CD4-positive, alpha-beta memory T cell (primary cell): Measurements from ENCODE around the gene FEZF1. TPM values are rescaled to one million over a fixed set of nuclear protein-coding genes. Genes with fewer than 3 reads are reported as not detected.

ENCODE experiments used
- CTCF ChIA-PET: fragments of 350-600 bp; sonication (Branson Sonifier 250); formaldehyde crosslinking; loops from one replicate; lab custom pipeline; 2021; ENCODE audit warnings: inconsistent platforms; ENCODE audit not compliant: partially characterized antibody; lab: Charles Lee
- POLR2A ChIA-PET: fragments of 350-600 bp; sonication (Branson Sonifier 250); formaldehyde crosslinking; loops from one replicate; lab custom pipeline; 2021; ENCODE audit not compliant: partially characterized antibody; lab: Charles Lee
- DNase-seq, 5 donors: peaks; one replicate each; pipeline versions ENCODE4 v3.0.0 to v3.0.0-alpha.2; 2020 to 2022; ENCODE audit warnings: mixed read lengths in 1 of 5
- H3K27ac ChIP-seq: one replicate; pipeline ENCODE4 v1.7.0; 2013; ENCODE audit warnings: low read depth, low read length
- H3K27me3 ChIP-seq: 2 replicates; pipeline ENCODE4 v1.7.0; 2013; ENCODE audit warnings: mild to moderate bottlenecking, low read length, moderate library complexity; ENCODE audit not compliant: insufficient read depth
- H3K36me3 ChIP-seq: 2 replicates; pipeline ENCODE4 v1.7.0; 2013; ENCODE audit warnings: mild to moderate bottlenecking, low read length, moderate library complexity; ENCODE audit not compliant: insufficient read depth
- H3K4me1 ChIP-seq: 2 replicates; pipeline ENCODE4 v1.7.0; 2013; ENCODE audit warnings: mild to moderate bottlenecking, low read length, moderate library complexity; ENCODE audit not compliant: insufficient read depth
- H3K4me3 ChIP-seq, 2 donors: one replicate each; pipeline ENCODE4 v1.7.0; 2013; ENCODE audit warnings: low read length in 2 of 2, mild to moderate bottlenecking in 1 of 2
- H3K9me3 ChIP-seq, 2 donors: one replicate each; pipeline ENCODE4 v1.7.0; 2013; ENCODE audit warnings: low read length in 2 of 2, control low read depth in 1 of 2; ENCODE audit not compliant: control insufficient read depth in 1 of 2
- H3K27ac Mint-ChIP-seq, 7 donors: one replicate each; pipeline ENCODE4 v1.8.0; 2020 to 2021; ENCODE audit warnings: mixed read lengths in 7 of 7, mild to moderate bottlenecking in 6 of 7, inconsistent platforms in 3 of 7, moderate library complexity in 3 of 7
- H3K27me3 Mint-ChIP-seq, 2 donors: one replicate each; pipeline ENCODE4 v1.8.0; 2020 to 2021; ENCODE audit warnings: mixed read lengths in 2 of 2
- H3K36me3 Mint-ChIP-seq, 2 donors: one replicate each; pipeline ENCODE4 v1.8.0; 2020 to 2021; ENCODE audit warnings: mixed read lengths in 2 of 2, inconsistent platforms in 1 of 2, mild to moderate bottlenecking in 1 of 2
- H3K4me1 Mint-ChIP-seq, 4 donors: one replicate each; pipeline ENCODE4 v1.8.0; 2020 to 2021; ENCODE audit warnings: mixed read lengths in 4 of 4, mild to moderate bottlenecking in 1 of 4
- H3K4me3 Mint-ChIP-seq, 8 donors: one replicate each; pipeline ENCODE4 v1.8.0; 2020 to 2021; ENCODE audit warnings: mixed read lengths in 8 of 8, mild to moderate bottlenecking in 7 of 8, moderate library complexity in 6 of 8, inconsistent platforms in 3 of 8
- H3K9me3 Mint-ChIP-seq, 8 donors: one replicate each; pipeline ENCODE4 v1.8.0; 2020 to 2021; ENCODE audit warnings: mixed read lengths in 8 of 8, mild to moderate bottlenecking in 5 of 8, inconsistent platforms in 3 of 8, moderate library complexity in 1 of 8
- intact Hi-C: fragments of 100-400 bp; cut with micrococcal nuclease; formaldehyde crosslinking; loops from one replicate; pipeline ENCODE4 v1.15.1; 2023
- polyA plus RNA-seq, 2 donors: library from polyadenylated mRNA; unstranded; fragments of 300-500 nt; fragmentation: Illumina TruSeq; gene quantifications; one replicate each; pipeline ENCODE4 v1.2.3, GENCODE V29; 2021
- total RNA-seq, 2 experiments: library from RNA; stranded (reverse); gene quantifications; one replicate each; pipeline ENCODE4 v1.2.3, GENCODE V29; 2021

Gene FEZF1
- total and polyA plus RNA-seq, 4 experiments from 2014 or later: not detected

DNA sequence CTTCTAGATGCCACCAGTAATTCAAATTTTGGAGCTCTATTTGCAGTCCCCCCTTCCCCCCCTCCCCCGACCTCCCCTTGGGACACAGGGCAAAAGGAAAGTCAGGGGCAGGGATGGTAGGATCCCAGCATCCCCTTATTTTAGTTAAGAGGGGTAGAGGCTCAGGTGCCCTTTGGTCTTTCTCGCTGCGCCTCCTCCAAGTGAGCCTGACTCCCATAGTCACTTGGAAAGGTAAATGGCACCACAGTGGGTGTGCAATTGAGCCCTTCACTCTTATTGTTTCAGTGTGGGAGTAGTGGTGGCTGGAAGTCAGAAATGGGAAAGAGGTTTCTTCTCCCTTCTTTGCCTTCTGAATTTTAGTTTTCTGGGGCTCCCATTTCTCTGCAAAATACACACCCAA is 8.2 kb upstream of the FEZF1 start:
- no peaks in the 10 kb centered on the region for H3K9me3 ChIP-seq

DNA sequence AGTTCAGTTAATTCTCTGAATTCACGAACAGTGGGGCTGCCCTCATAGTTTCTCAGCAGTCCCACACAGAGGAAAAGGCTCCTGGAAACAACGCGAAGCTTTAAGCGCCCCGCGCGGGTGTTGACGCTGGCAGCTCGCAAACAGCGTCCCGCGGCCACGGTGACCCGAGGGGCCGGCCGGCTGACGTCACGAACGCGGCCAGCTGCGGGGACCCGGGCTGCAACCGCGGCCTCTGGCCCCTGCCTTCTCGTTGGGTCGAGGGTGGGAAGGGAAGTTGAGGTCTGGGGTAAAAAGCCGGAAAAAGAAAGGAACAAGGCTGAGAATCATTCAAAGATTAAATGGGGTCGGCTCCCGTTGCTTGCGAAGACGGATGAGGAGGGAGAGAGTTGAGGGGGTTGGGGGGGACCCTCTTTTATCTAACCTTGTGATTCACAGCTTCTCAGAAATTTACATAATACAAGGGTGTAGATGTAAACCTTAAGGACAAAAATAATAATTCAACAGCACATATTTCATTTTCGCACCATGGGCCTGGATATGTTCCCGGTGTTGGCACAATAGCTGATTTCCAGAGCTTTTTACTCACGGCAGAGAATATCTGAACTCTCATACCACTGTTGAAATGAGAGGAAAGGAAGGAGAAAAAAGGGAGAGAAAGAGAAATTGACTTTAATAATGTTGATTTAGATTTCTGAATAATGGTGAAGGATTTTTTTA is 7.3 kb upstream of the FEZF1 start:
- Mint-ChIP-seq H3K9me3 (peaks cover 3 to 23% (median 14%) of the 10 kb centered on the region in 8 donors), H3K27ac (no peak overlapping the region), H3K27me3 (peaks cover 46 to 47% of the 10 kb centered on the region in 2 donors), H3K4me1 (peaks cover 4 to 16% (median 9%) of the 10 kb centered on the region in 4 donors), H3K4me3 (no peak overlapping the region), H3K36me3 (no peaks in the 10 kb centered on the region)
- intact Hi-C loops: no loop called here
- no peaks in the 10 kb centered on the region for H3K9me3 ChIP-seq
- no peaks in the 10 kb centered on the region for H3K4me1 ChIP-seq
- POLR2A ChIA-PET: no interaction called here
- CTCF ChIA-PET: no interaction called here
- no peak overlapping the region for H3K27ac ChIP-seq
- peaks cover 16% of the 10 kb centered on the region for H3K27me3 ChIP-seq
- H3K36me3 ChIP-seq: no peaks in the 10 kb centered on the region
- H3K4me3 ChIP-seq: no peak overlapping the region
- no peak for DNase-seq

More for the DNA sequence above, 8.2 kb upstream of the FEZF1 start:
- Mint-ChIP-seq H3K36me3 (no peaks in the 10 kb centered on the region), H3K27me3 (peaks cover 44 to 49% of the 10 kb centered on the region in 2 donors), H3K4me1 (peaks cover 4 to 16% (median 9%) of the 10 kb centered on the region in 4 donors), H3K27ac (no peak overlapping the region), H3K4me3 (no peak overlapping the region), H3K9me3 (peaks cover 3 to 23% (median 14%) of the 10 kb centered on the region in 8 donors)
- POLR2A ChIA-PET: no interaction called here
- Histone ChIP-seq H3K27me3 (peaks cover 16% of the 10 kb centered on the region), H3K4me3 (no peak overlapping the region), H3K27ac (no peak overlapping the region), H3K36me3 (no peaks in the 10 kb centered on the region), H3K4me1 (no peaks in the 10 kb centered on the region)
- DNase-seq: no peak
- intact Hi-C loops: no loop called here
- CTCF ChIA-PET: no interaction called here

DNA sequence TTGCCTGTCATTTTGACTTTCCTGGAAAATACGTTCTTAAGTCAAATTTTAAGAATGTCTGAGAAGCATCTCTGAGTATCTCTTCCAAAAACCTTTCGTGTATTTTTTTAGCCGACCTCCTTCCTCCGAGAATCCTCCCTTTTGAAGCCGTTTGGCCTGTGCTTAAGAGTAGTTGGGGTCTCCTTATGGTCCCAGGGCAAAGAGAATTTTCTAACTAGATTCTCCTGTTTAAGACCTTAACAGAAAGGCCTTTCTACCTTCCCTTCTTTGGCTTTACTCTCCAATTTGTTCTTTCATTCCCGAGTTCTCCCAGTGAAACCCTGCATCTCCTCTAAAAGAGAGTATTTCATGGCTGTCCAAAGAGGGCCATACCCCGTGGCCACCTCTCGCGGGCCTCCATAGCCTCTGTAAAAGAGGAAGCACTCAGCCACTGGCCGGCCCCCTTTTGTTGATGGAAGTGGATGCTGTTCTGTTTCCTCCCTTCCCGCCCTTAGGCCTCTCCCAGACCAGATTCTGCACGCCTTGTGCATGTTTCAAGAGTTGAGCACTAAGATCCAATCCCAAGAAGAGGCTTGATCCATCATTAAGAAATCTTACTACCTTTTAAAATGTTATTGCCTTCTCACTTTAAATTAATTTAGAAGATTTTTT is 6.6 kb upstream of the FEZF1 start:
- Mint-ChIP-seq H3K27me3 (peaks cover 46 to 47% of the 10 kb centered on the region in 2 donors), H3K36me3 (no peaks in the 10 kb centered on the region), H3K4me1 (peaks cover 4 to 16% (median 9%) of the 10 kb centered on the region in 4 donors), H3K4me3 (peak overlapping the region in 3 of 8 donors; percentile 13 to 42 (median 39)), H3K9me3 (peaks cover 3 to 23% (median 13%) of the 10 kb centered on the region in 8 donors), H3K27ac (no peak overlapping the region)
- ChIA-PET POLR2A (no interaction called here), CTCF (no interaction called here)
- Histone ChIP-seq H3K36me3 (no peaks in the 10 kb centered on the region), H3K27ac (no peak overlapping the region), H3K4me1 (no peaks in the 10 kb centered on the region), H3K9me3 (no peaks in the 10 kb centered on the region), H3K4me3 (no peak overlapping the region), H3K27me3 (peaks cover 16% of the 10 kb centered on the region)
- no peak for DNase-seq
- intact Hi-C loops: no loop called here

DNA sequence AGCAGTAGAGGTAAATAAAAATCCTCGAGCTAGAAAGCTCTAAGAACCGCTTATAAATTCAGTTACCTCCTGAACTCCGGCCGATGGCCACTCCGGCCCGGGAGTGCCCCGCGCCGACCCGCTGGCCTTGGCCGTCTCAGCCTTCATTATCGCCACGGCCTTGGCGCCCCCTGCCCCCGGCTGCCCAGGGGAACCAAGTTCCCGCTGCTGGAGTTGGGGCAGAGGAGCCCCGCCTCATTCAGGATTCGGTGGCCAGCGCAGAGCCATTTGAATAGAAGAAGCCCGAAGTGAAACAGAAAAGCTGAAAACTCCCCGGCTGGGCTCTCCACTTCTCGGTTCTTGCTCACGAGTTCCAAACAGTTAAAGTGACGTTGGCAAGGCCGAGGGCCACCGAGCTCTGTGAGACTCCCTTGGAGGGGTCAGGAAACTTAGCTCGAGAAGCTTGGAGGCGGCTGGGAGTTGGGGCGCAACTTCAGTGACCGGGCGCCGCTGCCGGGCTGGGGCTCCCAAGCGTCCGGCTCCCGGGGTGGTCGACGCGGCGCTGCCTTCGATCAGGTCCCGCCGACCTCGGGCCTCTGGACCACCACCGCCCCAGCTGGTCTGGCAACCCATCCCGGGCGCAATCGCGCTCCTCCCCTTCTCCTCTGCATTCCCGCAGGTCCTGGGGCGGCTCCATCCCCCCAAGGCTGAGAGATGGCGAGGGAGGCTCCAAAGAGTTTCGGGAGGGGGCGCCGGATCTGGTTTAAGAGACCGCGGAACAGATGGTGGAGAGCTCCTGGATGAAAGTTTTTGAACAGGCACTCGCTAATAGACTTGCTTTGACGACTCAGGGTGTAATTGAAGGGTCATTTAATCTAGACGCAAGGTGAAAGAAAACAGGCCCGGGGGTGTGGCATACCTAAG is 5.8 kb upstream of the FEZF1 start:
- H3K4me1 Mint-ChIP-seq: peaks cover 4 to 15% (median 9%) of the 10 kb centered on the region in 4 donors
- Histone ChIP-seq H3K36me3 (no peaks in the 10 kb centered on the region), H3K4me1 (no peaks in the 10 kb centered on the region), H3K4me3 (no peak overlapping the region), H3K27me3 (peaks cover 10% of the 10 kb centered on the region), H3K27ac (no peak overlapping the region), H3K9me3 (no peaks in the 10 kb centered on the region)
- H3K4me3 Mint-ChIP-seq: peak overlapping the region in 3 of 8 donors; percentile 13 to 42 (median 39)
- ChIA-PET CTCF (no interaction called here), POLR2A (no interaction called here)
- peaks cover 3 to 17% (median 10%) of the 10 kb centered on the region in 8 donors for H3K9me3 Mint-ChIP-seq
- peaks cover 39 to 49% of the 10 kb centered on the region in 2 donors for H3K27me3 Mint-ChIP-seq
- H3K27ac Mint-ChIP-seq: peak overlapping the region in 1 of 7 donors; percentile 30
- no peak for DNase-seq
- intact Hi-C loops: no loop called here
- H3K36me3 Mint-ChIP-seq: no peaks in the 10 kb centered on the region

DNA sequence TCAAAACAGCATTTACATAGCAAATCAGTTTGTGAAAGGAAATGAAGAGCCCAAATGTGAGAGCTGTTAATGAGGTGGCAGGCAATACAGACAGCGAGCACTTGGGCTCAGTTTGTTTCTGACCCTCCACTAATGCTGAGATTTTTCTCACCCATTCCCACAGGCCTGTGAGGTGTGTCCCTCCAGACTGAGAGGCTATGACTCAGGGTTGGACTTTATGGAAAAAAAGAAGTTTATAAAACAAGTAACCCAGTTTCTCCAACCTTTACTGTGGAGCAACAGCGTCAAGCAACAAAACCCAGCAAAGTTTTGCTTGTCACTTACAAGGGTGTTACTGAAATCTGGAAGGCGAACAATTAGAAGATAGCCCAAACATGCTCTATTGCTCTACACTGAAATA is 4.9 kb upstream of the FEZF1 start:
- intact Hi-C loops: no loop called here

DNA sequence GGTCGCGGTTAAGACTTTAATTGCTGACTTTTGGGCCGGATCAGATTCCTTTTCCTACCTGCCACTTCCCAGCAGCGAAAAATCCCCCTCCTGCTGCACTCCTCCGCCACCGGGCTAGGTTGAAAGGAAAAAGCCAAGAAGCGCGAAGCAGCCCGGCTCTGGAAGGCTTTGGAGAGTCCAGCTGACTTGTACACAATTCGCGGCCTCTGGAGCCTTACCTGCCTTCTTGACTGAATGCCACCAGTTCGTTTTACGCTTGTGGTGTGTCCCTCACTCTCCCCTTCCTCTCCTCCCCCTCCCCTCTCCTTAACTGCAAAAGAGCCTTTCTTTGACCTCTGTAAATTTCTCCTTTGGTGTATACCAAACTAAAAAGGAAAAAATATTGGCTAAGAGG is 2.7 kb upstream of the FEZF1 start:
- H3K9me3 Mint-ChIP-seq: peaks cover 0 to 16% (median 14%) of the 10 kb centered on the region in 8 donors
- DNase-seq: no peak
- no peak overlapping the region for H3K4me3 ChIP-seq
- POLR2A ChIA-PET: no interaction called here
- no peaks in the 10 kb centered on the region for H3K36me3 Mint-ChIP-seq
- intact Hi-C loops: no loop called here
- H3K4me3 Mint-ChIP-seq: no peak overlapping the region
- H3K27ac Mint-ChIP-seq: no peak overlapping the region
- H3K9me3 ChIP-seq: no peaks in the 10 kb centered on the region
- H3K27ac ChIP-seq: no peak overlapping the region
- H3K4me1 ChIP-seq: no peaks in the 10 kb centered on the region
- H3K27me3 ChIP-seq: peaks cover 9% of the 10 kb centered on the region
- H3K36me3 ChIP-seq: no peaks in the 10 kb centered on the region
- CTCF ChIA-PET: no interaction called here
- H3K27me3 Mint-ChIP-seq: peaks cover 37 to 55% of the 10 kb centered on the region in 2 donors
- H3K4me1 Mint-ChIP-seq: peaks cover 4 to 14% (median 7%) of the 10 kb centered on the region in 4 donors

More for the DNA sequence above, 4.9 kb upstream of the FEZF1 start:
- no peak overlapping the region for H3K4me3 ChIP-seq
- DNase-seq: no peak
- no peaks in the 10 kb centered on the region for H3K9me3 ChIP-seq
- Mint-ChIP-seq H3K27ac (no peak overlapping the region), H3K36me3 (no peaks in the 10 kb centered on the region), H3K4me3 (peak overlapping the region in 2 of 8 donors; percentile 8 to 21), H3K4me1 (peaks cover 4 to 14% (median 7%) of the 10 kb centered on the region in 4 donors), H3K27me3 (peaks cover 37 to 47% of the 10 kb centered on the region in 2 donors), H3K9me3 (peaks cover 3 to 16% (median 10%) of the 10 kb centered on the region in 8 donors)
- H3K27me3 ChIP-seq: peaks cover 9% of the 10 kb centered on the region
- H3K27ac ChIP-seq: no peak overlapping the region
- CTCF ChIA-PET: no interaction called here
- POLR2A ChIA-PET: no interaction called here
- no peaks in the 10 kb centered on the region for H3K36me3 ChIP-seq
- no peaks in the 10 kb centered on the region for H3K4me1 ChIP-seq
